Measurements from ENCODE around the gene PDZD4.

PDZD4 gene

DNA sequence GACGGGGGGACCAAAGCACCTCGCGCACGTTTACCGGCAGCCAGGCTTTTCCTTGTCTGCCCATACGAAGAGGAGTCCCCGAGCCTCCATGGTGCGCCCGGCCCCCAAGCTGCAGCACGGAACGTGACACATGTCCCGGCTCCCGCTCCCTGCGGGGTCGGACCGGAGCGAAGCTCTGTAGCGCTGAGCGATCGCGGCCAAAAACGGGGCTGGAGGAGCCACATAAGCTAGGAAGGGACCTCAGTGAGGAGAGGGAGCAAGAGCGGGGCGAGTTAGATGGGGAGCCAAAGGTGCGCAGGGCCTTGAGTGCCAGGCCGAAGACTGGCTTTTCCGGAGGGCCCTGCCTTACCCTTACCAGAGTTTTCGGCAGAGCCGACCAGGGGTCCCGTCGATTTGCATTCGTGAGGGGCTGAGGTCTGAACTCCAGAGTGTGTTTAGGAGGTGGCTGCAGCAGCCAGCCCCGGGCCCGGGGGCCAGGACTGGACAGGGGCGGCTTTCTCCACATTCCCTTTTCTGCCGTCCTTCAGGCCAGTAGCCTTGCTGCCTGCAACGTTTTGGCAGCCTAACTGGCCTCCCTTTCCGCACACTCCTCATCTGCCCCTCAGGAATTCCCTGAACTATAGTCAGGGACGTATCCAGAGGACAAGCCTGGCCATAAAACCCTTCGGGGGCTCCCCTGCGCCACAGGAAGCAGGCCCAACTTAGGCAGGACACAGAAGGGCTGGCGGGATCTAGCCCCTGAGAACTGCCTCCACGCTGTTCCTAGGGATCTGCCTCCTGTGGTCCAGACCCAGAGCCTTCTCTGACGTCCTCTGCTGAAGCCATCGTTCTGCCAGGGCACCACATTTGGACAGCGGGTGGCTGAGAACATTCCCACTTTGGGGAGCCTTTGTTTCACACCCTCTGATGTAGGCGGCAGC lies 35.2 kb downstream of the PDZD4 start:
- no peaks in the 10 kb centered on the region for H3K9me3 ChIP-seq (ENCODE audit: control insufficient read depth, low read length)
- H3K4me1 ChIP-seq (ENCODE audit: control insufficient read depth, insufficient read depth, low read length, poor library complexity, severe bottlenecking) = peaks cover 5% of the 10 kb centered on the region
- peak overlapping the region; percentile 45 for H3K27ac ChIP-seq (ENCODE audit: low read depth, low read length, severe bottlenecking)
- H3K4me3 ChIP-seq (ENCODE audit: extremely low read depth, insufficient read depth, low read length, poor library complexity, severe bottlenecking) = peak overlapping the region; percentile 69
- H3K36me3 ChIP-seq (ENCODE audit: control insufficient read depth, insufficient read depth, low read length) = peaks cover 33% of the 10 kb centered on the region
- WGBS, 2 experiments (ENCODE audit: insufficient coverage in 2 of 2) = 15 to 22% methylated on average over 9 to 14 of the region's 47 CpGs

DNA sequence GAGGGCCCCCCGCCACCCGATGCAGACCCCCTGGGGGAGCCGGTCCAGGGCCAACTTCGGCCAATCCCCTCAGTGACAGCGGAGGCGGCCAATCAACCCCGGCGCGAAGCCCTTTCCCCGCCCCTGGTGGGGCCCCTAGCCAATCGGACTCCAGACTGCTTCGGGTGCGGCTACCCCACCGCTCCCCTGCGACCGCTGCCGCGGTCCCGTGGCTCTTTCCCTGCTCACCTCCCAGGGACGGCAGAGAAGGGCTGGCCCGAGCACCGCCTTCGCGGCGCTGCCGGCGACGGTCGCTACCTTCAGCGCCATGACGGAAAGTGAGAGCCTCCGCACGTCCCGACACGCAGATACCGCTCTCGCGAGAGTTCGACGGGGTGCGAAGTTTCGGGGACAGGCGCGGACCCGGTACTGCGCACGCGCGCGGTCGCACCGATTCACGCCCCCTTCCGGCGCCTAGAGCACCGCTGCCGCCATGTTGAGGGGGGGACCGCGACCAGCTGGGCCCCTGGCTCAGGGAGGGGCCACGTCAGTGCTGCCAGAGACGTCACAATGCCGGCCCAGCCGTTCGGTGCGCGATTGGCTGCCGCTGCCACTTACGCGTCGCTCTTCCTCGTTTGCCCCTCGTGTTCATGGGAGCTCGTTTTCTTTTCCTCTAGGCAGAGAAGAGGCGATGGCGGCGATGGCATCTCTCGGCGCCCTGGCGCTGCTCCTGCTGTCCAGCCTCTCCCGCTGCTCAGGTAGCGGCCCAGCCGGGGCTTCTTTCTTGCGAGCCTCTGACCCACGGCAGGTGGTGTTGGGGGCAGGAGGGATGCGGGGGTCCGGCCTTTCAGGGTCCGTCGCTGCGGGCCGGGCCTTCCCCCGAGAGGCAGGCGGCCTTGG lies 36.1 kb downstream of the PDZD4 start, which contains the start of the genes IDH3G and SSR4:
IDH3G (minus strand) TSS at position 358 of the 879 bp plus-strand sequence; CDS start at position 309, 49 bp downstream.
SSR4 (plus strand) TSS at position 651 of the 879 bp plus-strand sequence; CDS start at position 671, 20 bp downstream.
- no peaks in the 10 kb centered on the region for H3K9me3 ChIP-seq (ENCODE audit: control insufficient read depth, low read length)
- peaks cover 5% of the 10 kb centered on the region for H3K4me1 ChIP-seq (ENCODE audit: control insufficient read depth, insufficient read depth, low read length, poor library complexity, severe bottlenecking)
- peak within 1 kb of the TSS; percentile 72 for H3K27ac ChIP-seq (ENCODE audit: low read depth, low read length, severe bottlenecking)
- H3K4me3 ChIP-seq (ENCODE audit: extremely low read depth, insufficient read depth, low read length, poor library complexity, severe bottlenecking) = peak within 1 kb of the TSS; percentile 69
- H3K36me3 ChIP-seq (ENCODE audit: control insufficient read depth, insufficient read depth, low read length) = peaks cover 33% of the 10 kb centered on the region
- 0% methylated on average over 26 to 35 of the region's 92 CpGs for WGBS, 2 experiments (ENCODE audit: insufficient coverage in 2 of 2)

- Histone ChIP-seq H3K4me1 (ENCODE audit: control insufficient read depth, insufficient read depth, low read length, poor library complexity, severe bottlenecking) (peaks cover 5% of the 10 kb centered on the region), H3K9me3 (ENCODE audit: control insufficient read depth, low read length) (no peaks in the 10 kb centered on the region), H3K27ac (ENCODE audit: low read depth, low read length, severe bottlenecking) (peak overlapping the region; percentile 72), H3K36me3 (ENCODE audit: control insufficient read depth, insufficient read depth, low read length) (peaks cover 26% of the 10 kb centered on the region), H3K4me3 (ENCODE audit: extremely low read depth, insufficient read depth, low read length, poor library complexity, severe bottlenecking) (peak overlapping the region; percentile 69)
- WGBS, 2 experiments (ENCODE audit: insufficient coverage in 2 of 2) = 63 to 80% methylated on average over 2 to 3 of the region's 7 CpGs
Observed at GRCh38 chrX:153793291-153793690, 37.1 kb downstream of the PDZD4 start.

- 92 to 100% methylated on average over 2 to 3 of the region's 6 CpGs for WGBS, 2 experiments (ENCODE audit: insufficient coverage in 2 of 2)
- H3K4me1 ChIP-seq (ENCODE audit: control insufficient read depth, insufficient read depth, low read length, poor library complexity, severe bottlenecking) = peaks cover 5% of the 10 kb centered on the region
- peak overlapping the region; percentile 69 for H3K4me3 ChIP-seq (ENCODE audit: extremely low read depth, insufficient read depth, low read length, poor library complexity, severe bottlenecking)
Observed at GRCh38 chrX:153792368-153792767, 38.0 kb downstream of the PDZD4 start.

GRCh38 chrX:153791104-153791852 lies 39.1 kb downstream of the PDZD4 start:
- 99% methylated on average over 9 to 10 of the region's 17 CpGs for WGBS, 2 experiments (ENCODE audit: insufficient coverage in 2 of 2)
- Histone ChIP-seq H3K4me1 (ENCODE audit: control insufficient read depth, insufficient read depth, low read length, poor library complexity, severe bottlenecking) (peaks cover 5% of the 10 kb centered on the region), H3K9me3 (ENCODE audit: control insufficient read depth, low read length) (no peaks in the 10 kb centered on the region), H3K27ac (ENCODE audit: low read depth, low read length, severe bottlenecking) (no peak overlapping the region), H3K4me3 (ENCODE audit: extremely low read depth, insufficient read depth, low read length, poor library complexity, severe bottlenecking) (no peak overlapping the region), H3K36me3 (ENCODE audit: control insufficient read depth, insufficient read depth, low read length) (peaks cover 15% of the 10 kb centered on the region)

More at GRCh38 chrX:153792368-153792767, 38.0 kb downstream of the PDZD4 start:
- Histone ChIP-seq H3K27ac (ENCODE audit: low read depth, low read length, severe bottlenecking) (no peak overlapping the region), H3K36me3 (ENCODE audit: control insufficient read depth, insufficient read depth, low read length) (peaks cover 22% of the 10 kb centered on the region), H3K9me3 (ENCODE audit: control insufficient read depth, low read length) (no peaks in the 10 kb centered on the region)

GRCh38 chrX:153789654-153790053 lies 40.7 kb downstream of the PDZD4 start:
- Histone ChIP-seq H3K36me3 (ENCODE audit: control insufficient read depth, insufficient read depth, low read length) (peaks cover 11% of the 10 kb centered on the region), H3K4me3 (ENCODE audit: extremely low read depth, insufficient read depth, low read length, poor library complexity, severe bottlenecking) (no peak overlapping the region), H3K27ac (ENCODE audit: low read depth, low read length, severe bottlenecking) (no peak overlapping the region), H3K4me1 (ENCODE audit: control insufficient read depth, insufficient read depth, low read length, poor library complexity, severe bottlenecking) (peaks cover 5% of the 10 kb centered on the region), H3K9me3 (ENCODE audit: control insufficient read depth, low read length) (no peaks in the 10 kb centered on the region)
- 95 to 97% methylated on average over 5 to 6 of the region's 12 CpGs for whole genome bisulfite sequencing, 2 experiments (ENCODE audit: insufficient coverage in 2 of 2)

DNA sequence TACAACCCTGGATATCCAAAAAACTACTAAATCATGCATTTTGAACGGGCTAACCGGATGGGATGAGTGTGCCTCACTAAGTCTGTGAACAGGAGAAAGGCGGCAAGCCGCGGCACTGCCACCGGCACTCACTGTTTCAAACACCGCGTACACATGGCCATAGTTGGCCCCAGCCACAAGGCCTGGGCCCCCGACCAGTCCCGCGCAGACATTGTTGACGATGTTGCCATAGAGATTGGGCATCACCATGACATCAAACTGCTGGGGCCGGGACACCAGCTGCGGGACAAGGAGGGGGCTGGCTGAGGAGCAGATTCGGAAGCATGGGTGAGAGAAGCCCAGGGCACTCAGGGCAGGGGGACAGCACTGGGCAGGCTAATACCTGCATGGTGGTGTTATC lies 43.7 kb downstream of the PDZD4 start:
- no peaks in the 10 kb centered on the region for H3K4me1 ChIP-seq (ENCODE audit: control insufficient read depth, insufficient read depth, low read length, poor library complexity, severe bottlenecking)
- H3K4me3 ChIP-seq (ENCODE audit: extremely low read depth, insufficient read depth, low read length, poor library complexity, severe bottlenecking) = no peak overlapping the region
- 92 to 96% methylated on average over 11 to 14 of the region's 15 CpGs for WGBS, 2 experiments (ENCODE audit: insufficient coverage in 2 of 2)
- no peaks in the 10 kb centered on the region for H3K9me3 ChIP-seq (ENCODE audit: control insufficient read depth, low read length)
- no peak overlapping the region for H3K27ac ChIP-seq (ENCODE audit: low read depth, low read length, severe bottlenecking)
- H3K36me3 ChIP-seq (ENCODE audit: control insufficient read depth, insufficient read depth, low read length) = peaks cover 9% of the 10 kb centered on the region

DNA sequence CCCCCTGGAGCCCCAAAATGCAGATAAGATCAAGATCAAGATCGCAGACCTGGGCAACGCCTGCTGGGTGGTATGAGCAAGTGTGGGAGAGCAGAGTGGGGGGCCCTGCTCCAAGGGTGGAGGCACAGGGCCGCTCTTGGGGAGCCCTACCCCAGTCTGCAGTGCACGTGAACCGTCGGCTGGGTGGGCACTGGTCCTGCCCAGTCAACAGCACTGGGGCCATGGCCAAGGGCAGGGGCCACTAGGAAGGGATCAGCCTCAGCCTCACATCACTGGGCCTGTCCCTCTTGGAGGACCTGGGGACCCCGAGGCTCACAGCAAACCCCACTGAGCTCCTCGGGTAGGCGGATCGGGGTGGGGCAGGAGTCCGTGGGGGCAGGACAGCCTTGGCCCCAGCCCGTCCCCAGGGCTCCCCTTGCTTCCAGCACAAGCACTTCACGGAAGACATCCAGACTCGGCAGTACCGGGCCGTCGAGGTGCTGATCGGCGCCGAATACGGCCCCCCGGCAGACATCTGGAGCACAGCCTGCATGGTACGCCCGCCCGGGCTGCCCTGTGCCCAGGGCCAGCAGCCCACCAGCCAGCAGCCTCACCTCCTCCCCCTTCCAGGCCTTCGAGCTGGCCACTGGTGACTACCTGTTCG lies 45.9 kb downstream of the PDZD4 start:
- no peak overlapping the region for H3K4me3 ChIP-seq (ENCODE audit: extremely low read depth, insufficient read depth, low read length, poor library complexity, severe bottlenecking)
- H3K27ac ChIP-seq (ENCODE audit: low read depth, low read length, severe bottlenecking) = no peak overlapping the region
- H3K4me1 ChIP-seq (ENCODE audit: control insufficient read depth, insufficient read depth, low read length, poor library complexity, severe bottlenecking) = no peaks in the 10 kb centered on the region
- 92 to 100% methylated on average over 5 to 11 of the region's 27 CpGs for WGBS, 2 experiments (ENCODE audit: insufficient coverage in 2 of 2)
- H3K36me3 ChIP-seq (ENCODE audit: control insufficient read depth, insufficient read depth, low read length) = peaks cover 9% of the 10 kb centered on the region
- no peaks in the 10 kb centered on the region for H3K9me3 ChIP-seq (ENCODE audit: control insufficient read depth, low read length)

GRCh38 chrX:153783378-153784013 lies 46.8 kb downstream of the PDZD4 start:
- Histone ChIP-seq H3K36me3 (ENCODE audit: control insufficient read depth, insufficient read depth, low read length) (peaks cover 9% of the 10 kb centered on the region), H3K4me1 (ENCODE audit: control insufficient read depth, insufficient read depth, low read length, poor library complexity, severe bottlenecking) (no peaks in the 10 kb centered on the region), H3K27ac (ENCODE audit: low read depth, low read length, severe bottlenecking) (no peak overlapping the region), H3K4me3 (ENCODE audit: extremely low read depth, insufficient read depth, low read length, poor library complexity, severe bottlenecking) (no peak overlapping the region), H3K9me3 (ENCODE audit: control insufficient read depth, low read length) (no peaks in the 10 kb centered on the region)
- 91 to 100% methylated on average over 5 to 11 of the region's 24 CpGs for WGBS, 2 experiments (ENCODE audit: insufficient coverage in 2 of 2)
